SIG-M5 (cell line): Measurements from ENCODE around the gene HLA-DRB5.
"Not testable (repeated sequence)": the region's sequence is repeated elsewhere in the genome, so short reads cannot be mapped to it uniquely, and the experiment has no call there.

Experiments used
- DNase-seq: peaks from one replicate; lab custom pipeline; 2025; lab: John Stamatoyannopoulos, UW

HLA-DRB5 gene

DNA sequence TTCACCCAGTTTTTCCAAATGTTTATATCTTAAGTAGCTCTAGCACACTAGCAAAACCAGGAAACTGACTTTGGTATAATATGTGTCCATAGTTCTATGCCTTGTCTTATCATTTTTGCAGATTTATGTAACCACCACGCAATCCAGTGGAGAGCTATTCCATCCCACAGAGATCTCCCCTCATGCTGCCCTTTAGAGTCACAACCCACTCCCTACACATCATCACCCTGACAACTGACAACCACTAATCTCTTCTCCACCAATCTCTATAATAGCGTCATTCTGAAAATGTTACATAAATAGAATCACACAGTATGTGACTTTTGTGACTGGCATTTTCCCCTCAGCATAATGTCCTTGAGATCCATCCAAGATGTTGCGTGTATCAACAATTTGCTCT is 29.1 kb downstream of the HLA-DRB5 start:
- DNase-seq = no peak

DNA sequence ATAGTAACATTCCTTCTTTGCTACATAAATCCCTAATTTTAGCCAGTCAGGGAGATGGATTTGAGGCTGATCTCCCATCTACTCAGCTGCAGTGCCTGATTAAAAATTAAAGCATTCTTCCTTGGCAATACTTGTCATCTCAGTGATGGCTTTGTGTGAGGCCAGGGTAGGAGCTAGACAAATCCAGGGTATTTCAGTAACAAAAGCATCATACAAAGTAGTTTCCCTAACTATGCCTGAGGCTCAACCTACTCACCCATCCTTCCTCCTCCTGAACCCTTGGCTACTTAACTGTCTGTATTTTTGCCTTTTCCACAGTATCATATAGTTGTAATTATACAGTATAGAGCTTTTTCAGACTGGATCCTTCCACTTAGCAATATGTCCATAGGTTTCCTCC is 37.7 kb downstream of the HLA-DRB5 start:
- DNase-seq = no peak

DNA sequence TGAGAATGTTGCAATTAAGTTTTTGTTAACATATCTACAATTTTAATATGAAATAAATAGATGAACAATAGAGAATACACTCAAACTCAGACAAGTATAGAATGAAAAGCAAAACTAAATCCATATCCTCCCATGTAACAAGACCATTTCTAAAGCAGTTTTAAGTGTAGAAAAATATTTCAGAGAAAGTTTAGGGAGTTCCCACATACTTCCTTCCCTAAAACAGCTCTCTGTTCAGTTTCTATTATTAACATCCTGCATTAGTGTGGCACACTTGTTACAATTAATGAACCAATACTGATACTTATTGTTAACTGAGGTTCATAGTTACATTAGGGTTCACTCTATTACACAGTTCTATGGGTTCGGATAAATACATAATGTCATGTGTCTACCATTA is 38.4 kb downstream of the HLA-DRB5 start:
- no peak for DNase-seq

DNA sequence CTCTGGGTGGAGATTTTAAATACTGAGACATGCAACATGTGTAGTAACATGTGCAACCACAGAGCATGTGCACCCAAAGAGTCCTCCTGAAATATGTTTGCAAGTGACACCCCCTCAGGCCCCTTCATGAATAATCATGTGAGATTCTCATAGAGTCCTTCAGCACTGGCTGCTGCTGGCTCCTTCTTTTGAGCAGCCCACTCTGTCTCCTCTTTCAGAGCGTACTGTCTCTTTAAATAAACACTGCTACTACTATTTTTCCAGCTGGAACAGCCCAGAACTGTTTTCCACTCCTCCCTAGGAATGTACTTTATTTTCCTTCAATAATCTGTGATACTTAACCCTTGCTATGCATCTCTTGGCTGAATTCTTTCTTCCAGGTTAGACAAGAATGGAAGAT is 42.0 kb downstream of the HLA-DRB5 start:
- DNase-seq = no peak

DNA sequence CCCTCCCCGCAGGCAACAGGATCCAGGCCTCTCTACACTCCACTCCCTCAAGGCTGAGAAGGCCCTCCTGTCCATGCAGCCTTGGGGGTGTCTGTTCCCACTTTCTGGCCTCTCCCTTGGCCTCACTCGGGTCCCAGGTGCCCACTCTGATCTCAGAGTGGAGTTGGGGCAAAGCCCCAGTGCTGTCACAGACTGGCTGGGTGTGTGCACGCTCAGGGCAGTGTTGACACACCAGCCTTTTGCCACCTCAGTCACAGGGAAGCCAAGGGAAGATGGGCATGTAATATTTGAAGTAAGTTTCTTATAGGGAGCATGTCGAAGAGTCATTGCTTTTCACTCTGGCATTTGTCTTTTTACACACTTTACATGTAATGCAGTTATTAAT is 45.5 kb downstream of the HLA-DRB5 start:
- no peak for DNase-seq

DNA sequence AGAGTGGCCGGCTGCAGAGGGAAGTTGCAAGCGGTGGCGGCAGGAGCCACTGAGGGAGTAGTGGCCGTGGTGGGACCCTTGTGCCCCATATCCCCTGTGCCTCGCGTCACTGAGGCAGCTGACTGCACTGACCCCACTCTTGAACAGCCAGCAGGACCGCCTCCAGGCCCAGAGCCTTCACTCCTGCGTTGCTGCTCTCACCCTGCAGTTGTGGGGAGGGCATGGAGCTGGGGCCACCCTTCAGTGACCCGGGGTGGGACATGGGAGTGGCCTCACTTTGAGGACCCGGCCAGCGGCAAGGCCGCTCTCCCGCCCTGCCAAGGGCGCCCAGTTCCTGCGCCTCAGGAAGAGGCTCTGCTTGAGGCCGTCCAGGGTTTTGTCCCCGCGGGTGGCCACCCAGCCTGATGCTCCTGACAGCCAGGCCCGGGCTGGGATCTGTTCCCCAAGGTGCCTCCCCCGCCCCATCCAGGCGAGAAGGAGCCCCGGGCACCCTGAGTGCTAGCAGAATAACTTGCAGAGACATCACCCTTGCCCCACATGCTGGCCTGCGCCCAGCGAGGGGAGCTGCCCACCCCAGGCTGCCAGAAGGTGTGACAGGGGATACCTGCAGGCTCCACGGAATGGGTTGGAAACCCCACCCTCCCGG is 46.0 kb downstream of the HLA-DRB5 start:
- no peak for DNase-seq

DNA sequence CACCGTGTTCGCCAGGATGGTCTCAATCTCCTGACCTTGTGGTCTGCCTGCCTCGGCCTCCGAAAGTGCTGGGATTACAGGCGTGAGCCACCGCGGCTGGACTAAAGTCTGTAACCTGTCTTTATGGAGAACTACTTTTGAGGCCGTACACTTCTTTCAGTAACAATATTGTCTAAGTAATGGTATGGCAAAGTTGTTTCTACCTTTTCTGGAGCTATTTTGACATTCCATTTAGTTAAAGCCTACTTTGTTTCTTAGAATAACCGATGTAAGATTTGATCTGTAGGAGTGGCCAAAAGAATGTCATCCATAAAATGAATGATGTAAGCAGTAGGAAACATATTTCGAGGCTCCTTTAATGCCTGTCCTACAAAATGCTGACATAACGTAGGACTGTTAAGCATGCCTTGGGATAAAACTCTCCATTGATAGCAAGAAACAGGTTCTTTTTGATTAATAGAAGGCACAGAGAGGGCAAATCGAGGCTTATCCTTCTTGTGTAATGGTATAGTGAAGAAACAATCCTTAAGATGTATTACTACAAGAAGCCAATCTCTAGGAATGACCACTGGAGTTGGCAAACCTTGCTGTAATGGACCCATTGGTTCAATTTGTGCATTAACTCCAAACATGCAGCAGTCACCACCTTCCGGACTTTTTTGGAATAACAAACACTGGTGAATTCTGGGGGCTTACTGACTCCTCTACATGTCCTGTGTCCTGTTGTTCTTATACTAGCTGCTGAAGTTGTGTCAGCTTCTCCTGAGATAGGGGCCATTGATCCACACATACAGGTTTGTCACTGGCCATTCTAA is 54.5 kb downstream of the HLA-DRB5 start:
- no peak for DNase-seq

DNA sequence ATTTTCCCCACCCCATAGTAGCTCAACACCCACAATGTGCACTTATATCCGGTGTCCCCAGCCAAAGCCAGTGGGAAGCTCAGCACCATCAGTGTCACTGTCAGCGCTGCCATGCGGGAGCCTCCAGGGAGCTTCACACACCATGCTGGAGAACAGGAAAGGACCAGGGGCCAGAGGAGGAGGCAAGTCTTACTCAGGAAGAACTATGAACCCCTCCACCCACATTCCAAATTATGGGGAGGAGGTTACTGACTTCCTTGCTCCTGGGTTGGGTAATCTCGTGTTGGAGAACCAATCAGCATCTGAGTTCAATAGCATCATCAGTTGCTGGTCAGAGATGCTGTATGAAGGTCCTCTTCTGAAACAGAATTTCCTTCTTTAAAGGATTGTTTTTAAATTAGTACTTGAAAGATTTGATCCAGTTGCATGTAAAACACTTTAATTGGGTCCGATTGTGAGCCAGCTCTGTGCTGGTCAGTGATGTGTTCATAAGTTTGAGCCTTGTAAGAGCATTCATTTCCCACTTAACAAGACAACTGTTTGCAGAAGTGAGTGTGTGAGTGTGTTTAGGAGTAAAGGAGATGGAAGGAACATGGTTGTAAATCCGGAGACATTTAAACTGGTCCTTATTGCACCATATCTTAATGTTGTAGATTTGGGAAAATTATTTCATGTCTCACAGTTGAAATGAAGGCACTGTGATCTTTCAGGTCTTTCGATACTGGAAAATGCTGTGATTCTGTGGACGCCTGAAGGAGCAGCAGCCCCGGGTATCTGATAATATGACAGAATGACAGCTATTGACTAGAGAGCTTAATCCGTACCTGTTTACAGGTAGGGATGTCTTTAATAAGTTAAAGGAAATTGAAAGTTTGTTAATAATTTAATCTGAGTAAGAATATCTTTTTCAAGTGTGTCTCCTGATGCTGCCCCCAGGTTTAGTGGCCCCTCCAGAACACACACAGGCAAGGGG is 56.4 kb downstream of the HLA-DRB5 start:
- DNase-seq = not testable (repeated sequence)

DNA sequence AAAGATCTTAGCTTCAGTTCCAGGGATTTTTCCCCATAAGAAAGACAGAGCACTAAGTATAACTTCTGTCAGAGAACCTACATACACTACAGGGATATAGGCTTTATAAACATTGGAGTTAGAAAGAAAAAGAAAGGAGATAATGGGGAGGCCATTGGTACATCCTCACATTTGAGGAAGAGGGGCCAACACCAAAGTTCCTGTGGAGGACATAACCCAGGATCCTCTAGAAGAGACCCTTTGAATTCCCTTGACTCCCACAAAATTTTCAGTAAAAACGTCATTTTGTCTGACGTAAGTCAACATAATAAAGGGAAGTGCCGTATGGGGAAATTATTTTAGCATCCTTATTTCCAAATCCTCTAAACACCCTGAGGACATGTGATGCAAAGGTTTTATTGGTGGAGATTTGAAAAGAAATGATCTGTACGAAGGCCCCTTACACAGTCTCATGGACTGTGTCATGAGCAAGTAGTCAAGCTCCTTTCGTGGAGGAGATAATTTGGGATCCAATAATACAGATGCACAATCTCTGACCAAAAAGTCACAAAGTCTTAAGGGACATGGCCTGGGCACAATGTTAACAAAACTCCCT is 57.2 kb downstream of the HLA-DRB5 start:
- DNase-seq = no peak

DNA sequence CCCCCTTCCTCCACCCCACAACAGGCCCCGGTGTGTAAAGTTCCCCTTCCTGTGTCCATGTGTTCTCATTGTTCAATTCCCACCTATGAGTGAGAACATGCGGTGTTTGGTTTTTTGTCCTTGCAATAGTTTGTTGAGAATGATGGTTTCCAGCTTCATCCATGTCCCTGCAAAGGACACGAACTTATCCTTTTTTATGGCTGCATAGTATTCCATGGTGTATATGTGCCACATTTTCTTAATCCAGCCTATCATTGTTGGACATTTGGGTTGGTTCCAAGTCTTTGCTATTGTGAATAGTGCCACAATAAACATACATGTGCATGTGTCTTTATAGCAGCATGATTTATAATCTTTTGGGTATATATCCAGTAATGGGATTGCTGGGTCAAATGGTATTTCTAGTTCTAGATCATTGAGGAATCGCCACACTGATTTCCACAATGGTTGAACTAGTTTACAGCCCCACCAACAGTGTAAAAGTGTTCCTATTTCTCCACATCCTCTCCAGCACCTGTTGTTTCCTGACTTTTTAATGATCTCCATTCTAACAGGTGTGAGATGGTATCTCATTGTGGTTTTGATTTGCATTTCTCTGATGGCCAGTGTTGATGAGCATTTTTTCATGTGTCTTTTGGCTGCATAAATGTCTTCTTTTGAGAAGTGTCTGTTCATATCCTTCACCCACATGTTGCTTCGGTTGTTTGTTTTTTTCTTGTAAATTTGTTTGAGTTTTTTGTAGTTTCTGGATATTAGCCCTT is 62.2 kb downstream of the HLA-DRB5 start:
- DNase-seq = not testable (repeated sequence)
